Measurements from ENCODE around the gene ATXN7. TPM values are rescaled to one million over a fixed set of nuclear protein-coding genes. Genes with fewer than 3 reads are reported as not detected.

The ATXN7 gene
- total RNA-seq, 2 experiments from 2014 or later = 70.0 to 95.0 TPM

DNA sequence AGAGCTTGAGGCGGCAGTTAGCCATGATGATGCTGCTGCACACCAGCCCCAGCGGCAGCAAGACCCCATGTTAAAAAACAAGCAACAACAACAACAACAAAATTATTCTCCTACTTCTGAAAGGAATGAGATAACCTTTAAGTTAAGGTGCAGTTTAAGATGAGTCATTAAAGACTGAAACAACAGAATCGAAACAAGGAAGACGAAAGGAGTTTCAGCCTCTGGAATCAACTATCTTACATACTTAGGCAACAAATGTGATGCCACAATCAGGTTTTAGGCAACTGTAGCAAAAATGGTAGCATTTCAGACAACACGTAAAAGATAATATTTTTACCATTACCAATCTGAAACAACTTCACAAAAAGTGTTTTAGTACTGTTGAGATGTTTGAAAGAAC lies 36.3 kb downstream of the ATXN7 start:
- POLR2A ChIA-PET = no interaction called here
- peaks cover 45% of the 10 kb centered on the region for H3K36me3 Mint-ChIP-seq (ENCODE audit: low read depth)
- DNase-seq = no peak
- no peaks in the 10 kb centered on the region for H3K9me3 Mint-ChIP-seq
- no peak overlapping the region for H3K27ac Mint-ChIP-seq
- H3K4me1 Mint-ChIP-seq = peaks cover 28% of the 10 kb centered on the region
- no peaks in the 10 kb centered on the region for H3K27me3 Mint-ChIP-seq
- CTCF ChIA-PET = no interaction called here
- no peak overlapping the region for H3K4me3 Mint-ChIP-seq

DNA sequence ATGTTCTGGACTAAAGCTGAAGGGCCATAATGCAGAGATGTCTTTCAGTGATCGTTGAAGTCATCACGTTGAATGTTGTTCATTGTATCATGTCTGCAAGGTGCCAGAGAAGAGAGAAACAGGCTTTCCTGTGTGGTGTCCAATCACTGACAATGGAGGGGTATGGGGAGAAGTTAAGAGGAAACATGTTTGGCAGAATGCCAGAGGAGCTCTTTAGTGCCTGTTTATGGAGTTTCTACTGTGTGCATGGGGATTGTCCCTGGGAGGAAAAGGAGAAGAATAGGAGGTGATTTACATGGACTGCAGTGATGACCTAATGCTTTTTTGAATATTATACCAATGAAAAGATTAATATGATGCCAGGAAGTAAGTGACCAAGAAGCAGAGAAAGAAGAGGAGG lies 36.8 kb downstream of the ATXN7 start:
- Mint-ChIP-seq H3K36me3 (ENCODE audit: low read depth) (peaks cover 46% of the 10 kb centered on the region), H3K4me3 (no peak overlapping the region), H3K27me3 (no peaks in the 10 kb centered on the region), H3K27ac (no peak overlapping the region), H3K9me3 (no peaks in the 10 kb centered on the region), H3K4me1 (peaks cover 25% of the 10 kb centered on the region)
- ChIA-PET CTCF (no interaction called here), POLR2A (no interaction called here)
- no peak for DNase-seq

DNA sequence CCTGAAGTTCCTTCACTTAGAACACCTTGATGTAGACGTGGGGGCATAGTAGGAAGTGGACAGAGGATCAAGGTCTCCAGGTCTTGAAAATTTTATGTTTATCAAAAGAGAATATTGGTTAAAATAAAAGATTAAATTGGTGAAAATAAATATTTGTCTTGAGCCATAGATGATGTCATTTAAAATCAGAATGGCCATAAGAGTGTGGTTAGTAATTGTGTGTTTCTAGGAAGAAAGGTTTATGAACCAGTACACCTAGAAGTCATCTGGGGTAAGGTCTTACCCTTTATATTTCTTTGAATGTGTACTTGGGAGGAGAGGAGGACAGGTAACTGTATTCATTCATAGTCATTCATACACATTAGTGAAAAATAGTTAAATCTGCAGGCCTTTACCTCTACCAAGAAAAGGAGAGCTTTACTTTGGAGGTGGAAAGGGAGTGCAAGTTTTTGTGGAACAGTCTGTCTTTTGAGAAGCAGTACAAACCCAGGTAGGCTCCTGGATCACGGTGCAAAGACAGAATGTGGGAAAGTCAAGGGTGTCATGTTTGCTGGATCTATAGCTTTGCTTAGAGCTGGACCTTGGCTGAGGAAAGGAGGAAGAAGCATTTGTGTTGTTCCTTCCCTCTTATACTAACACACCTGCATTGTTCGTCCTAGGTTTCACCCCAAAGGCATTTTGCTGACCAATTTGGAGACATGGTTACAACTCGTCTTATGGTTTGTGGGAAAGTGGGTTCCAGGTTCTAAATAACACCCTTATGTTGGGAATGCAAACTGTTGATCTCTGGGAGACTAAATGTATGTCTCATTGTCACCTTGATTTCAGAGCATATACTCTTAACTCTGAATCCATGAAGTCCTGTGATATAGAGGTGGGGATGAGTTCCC lies 42.3 kb downstream of the ATXN7 start:
- DNase-seq = no peak
- peaks cover 27% of the 10 kb centered on the region for H3K36me3 Mint-ChIP-seq (ENCODE audit: low read depth)
- POLR2A ChIA-PET = no interaction called here
- no peaks in the 10 kb centered on the region for H3K27me3 Mint-ChIP-seq
- H3K4me3 Mint-ChIP-seq = no peak overlapping the region
- H3K27ac Mint-ChIP-seq = no peak overlapping the region
- CTCF ChIA-PET = no interaction called here
- no peaks in the 10 kb centered on the region for H3K9me3 Mint-ChIP-seq
- peaks cover 16% of the 10 kb centered on the region for H3K4me1 Mint-ChIP-seq

DNA sequence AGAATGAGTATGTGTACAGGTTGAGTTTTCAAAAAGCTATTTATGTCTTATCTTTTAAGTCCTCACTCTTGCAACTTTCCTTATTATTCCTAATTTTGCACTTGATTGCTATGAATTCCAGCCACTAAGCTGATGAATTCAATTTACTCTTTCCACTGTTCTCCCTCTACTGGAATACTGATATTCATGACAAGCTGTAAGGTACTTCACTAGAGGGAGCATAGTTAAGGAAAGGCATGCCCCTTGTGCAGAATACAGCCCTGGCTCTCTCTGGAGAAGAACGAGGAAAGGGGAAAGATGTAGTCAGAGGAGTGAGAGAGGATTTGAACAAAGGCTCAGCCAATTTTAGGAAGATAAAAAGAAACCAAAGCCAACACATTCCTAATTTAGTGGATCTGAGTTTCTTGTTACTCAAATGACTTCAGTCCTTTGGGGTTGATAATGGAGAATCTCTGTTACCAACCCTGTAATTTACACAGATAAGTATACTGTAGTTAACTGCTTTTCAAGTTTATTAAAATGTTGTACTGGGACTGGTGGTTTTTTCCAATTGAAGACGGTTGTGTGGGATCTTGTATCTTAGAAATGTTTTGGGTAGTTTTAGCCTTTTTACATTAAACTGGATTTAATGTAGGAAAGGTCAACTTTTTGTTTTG lies 44.5 kb downstream of the ATXN7 start:
- DNase-seq = no peak
- Mint-ChIP-seq H3K4me3 (no peak overlapping the region), H3K27me3 (no peaks in the 10 kb centered on the region), H3K4me1 (peaks cover 23% of the 10 kb centered on the region), H3K36me3 (ENCODE audit: low read depth) (peaks cover 17% of the 10 kb centered on the region), H3K27ac (no peak overlapping the region), H3K9me3 (no peaks in the 10 kb centered on the region)
- ChIA-PET POLR2A (no interaction called here), CTCF (no interaction called here)

DNA sequence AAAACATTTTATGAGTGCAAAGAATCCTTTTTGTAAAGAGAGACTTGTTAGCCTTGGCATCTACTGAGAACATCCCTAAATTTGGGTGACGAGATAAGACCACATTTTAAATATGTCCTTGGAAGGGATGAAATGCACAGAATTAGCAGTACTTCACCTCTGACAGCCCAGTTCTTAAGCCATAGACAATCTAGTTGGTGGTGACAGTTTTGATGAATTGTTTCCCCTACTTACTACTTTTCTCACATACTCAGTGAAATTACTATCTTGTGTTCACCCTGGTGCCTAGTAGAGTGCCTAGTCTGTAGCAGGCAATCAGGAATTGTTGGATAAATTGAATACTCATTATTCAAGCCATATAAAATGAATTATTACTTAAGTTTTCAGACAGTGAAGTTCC lies 45.1 kb downstream of the ATXN7 start:
- Mint-ChIP-seq H3K27ac (no peak overlapping the region), H3K27me3 (no peaks in the 10 kb centered on the region), H3K36me3 (ENCODE audit: low read depth) (peaks cover 17% of the 10 kb centered on the region), H3K4me3 (no peak overlapping the region), H3K4me1 (peaks cover 28% of the 10 kb centered on the region), H3K9me3 (no peaks in the 10 kb centered on the region)
- ChIA-PET POLR2A (no interaction called here), CTCF (no interaction called here)
- no peak for DNase-seq

DNA sequence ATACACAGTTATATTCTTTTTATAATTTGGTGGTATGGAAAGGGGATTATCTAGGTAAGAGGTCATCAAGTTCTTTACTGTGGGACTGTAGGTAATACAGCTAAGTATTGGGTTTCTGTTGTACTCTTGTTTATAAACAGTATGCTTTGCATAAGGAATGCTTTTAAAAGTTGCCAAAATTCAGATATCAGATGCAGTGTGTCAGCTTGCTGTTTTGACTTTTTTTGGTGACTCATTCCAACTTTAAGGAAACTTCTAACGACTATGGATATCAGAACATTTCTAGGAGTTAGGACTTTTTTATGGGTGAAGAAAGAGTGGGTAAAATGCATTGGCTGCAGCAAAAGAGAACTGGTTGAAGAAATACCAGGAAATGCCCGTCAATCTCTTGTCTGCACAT lies 45.8 kb downstream of the ATXN7 start:
- Mint-ChIP-seq H3K4me3 (no peak overlapping the region), H3K27me3 (no peaks in the 10 kb centered on the region), H3K9me3 (no peaks in the 10 kb centered on the region), H3K36me3 (ENCODE audit: low read depth) (peaks cover 22% of the 10 kb centered on the region), H3K4me1 (peaks cover 35% of the 10 kb centered on the region), H3K27ac (no peak overlapping the region)
- ChIA-PET POLR2A (no interaction called here), CTCF (no interaction called here)
- DNase-seq = no peak

DNA sequence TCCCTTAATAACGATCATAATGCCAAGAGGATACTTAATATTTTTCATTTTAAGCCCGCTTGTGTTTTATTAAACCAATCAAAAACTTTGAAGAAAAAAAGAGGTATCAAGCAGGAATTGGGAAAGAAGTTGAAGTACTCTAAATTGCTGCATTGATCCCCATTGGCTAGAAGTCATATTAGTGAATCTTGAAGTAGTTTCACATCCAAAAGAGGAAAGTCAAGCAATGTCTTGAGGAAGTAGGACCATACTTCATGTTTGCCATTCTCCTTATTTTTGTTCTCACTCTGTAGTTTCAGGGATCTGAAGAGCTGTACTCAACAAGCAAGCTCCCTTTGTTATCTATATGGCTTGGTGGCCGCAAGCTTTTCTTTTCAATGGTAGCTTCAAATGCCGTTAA lies 46.3 kb downstream of the ATXN7 start:
- ChIA-PET CTCF (no interaction called here), POLR2A (no interaction called here)
- Mint-ChIP-seq H3K4me3 (no peak overlapping the region), H3K9me3 (no peaks in the 10 kb centered on the region), H3K27me3 (no peaks in the 10 kb centered on the region), H3K36me3 (ENCODE audit: low read depth) (peaks cover 21% of the 10 kb centered on the region), H3K27ac (peak overlapping the region; percentile 50), H3K4me1 (peaks cover 41% of the 10 kb centered on the region)
- DNase-seq = no peak

DNA sequence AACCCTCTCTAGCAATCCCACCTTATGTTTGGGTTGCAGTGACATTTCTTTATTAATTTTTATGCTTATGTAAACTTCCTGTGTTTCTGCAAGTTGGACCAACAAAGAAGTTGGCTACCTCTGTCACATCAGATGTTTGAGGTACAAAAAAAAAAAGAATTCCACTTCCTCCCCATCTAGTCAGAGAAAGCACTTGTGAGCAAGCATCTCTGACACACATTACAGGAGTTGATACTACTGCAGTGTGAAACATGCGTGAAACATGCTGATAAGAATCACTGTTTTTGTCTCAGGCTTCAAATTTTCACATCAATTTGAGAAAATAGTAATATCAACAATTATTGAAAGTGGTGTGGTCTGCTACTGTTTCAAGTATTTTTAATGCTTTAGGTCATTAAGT lies 47.2 kb downstream of the ATXN7 start:
- Mint-ChIP-seq H3K27ac (peak overlapping the region; percentile 96), H3K27me3 (no peaks in the 10 kb centered on the region), H3K9me3 (no peaks in the 10 kb centered on the region), H3K36me3 (ENCODE audit: low read depth) (peaks cover 22% of the 10 kb centered on the region), H3K4me3 (peak overlapping the region; percentile 73), H3K4me1 (peaks cover 43% of the 10 kb centered on the region)
- DNase-seq = peak; percentile 27
- ChIA-PET CTCF (interaction anchor here (1.4 kb wide), 1 partner anchor 51 kb away, joined by 4 read pairs; no protein-coding TSS in a partner anchor), POLR2A (no interaction called here)

DNA sequence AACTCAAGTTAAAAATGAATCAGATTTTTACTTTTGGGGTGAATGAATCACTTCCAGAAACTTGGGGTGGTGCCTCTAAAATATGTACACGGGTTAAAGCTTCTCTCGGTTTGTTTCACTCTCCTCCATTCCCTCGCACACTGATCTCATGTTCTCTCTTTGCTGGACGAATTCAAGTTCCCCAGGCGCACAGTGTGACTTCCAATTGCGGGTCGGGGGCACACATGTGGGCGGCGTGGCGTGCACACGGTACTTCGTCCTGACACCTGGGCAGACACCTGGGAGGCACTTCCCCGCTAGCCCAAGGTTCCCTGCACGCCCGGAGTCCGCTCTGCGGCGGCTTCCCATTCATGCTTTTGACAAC lies 47.8 kb downstream of the ATXN7 start:
- DNase-seq = no peak

DNA sequence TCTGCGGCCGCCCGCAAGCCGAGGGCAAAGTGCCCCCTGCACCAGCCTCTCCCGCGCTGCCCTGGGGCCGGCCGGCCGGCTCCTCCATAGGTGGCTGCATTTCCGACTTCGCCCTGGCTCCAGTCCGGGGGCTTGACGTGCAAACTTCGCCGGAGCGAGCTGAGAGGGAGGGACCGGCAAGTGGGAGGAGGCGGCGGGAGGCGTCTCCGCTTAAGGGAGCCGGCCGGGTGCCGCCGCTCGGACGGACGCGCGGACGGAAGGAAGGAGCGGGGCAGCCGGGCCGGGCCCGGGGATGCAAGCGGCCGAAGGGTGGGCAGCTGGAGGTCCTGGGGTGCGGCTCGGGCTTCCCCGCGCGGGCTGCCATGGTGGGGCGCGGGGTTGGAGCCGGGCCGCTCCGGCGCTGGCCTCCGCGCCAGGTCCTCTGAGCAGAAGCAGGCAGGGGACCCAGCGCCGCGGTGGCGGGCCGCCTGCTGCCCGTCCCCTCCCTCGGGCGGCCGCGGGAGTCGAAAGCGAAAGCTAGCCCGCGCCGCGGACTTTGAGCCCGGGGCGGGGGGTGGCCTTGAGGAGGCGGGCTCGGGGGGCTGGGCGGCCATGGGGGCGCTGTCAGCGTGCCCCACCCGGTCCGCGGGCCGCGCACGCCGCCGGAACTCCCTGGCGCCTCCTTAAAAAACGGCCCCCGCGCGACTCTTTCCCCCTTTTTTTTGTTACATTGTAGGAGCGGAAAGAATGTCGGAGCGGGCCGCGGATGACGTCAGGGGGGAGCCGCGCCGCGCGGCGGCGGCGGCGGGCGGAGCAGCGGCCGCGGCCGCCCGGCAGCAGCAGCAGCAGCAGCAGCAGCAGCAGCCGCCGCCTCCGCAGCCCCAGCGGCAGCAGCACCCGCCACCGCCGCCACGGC lies 48.5 kb downstream of the ATXN7 start, which contains the start of gene SCAANT1:
TSS of gene SCAANT1 (minus strand) at position 511 of the 895 bp plus-strand sequence.
- ChIA-PET POLR2A (interaction anchor here (0.9 kb wide), 2 partner anchors 21 to 39 kb away, joined by 3 read pairs; no protein-coding TSS in a partner anchor), CTCF (interaction anchor here (1.4 kb wide), 2 partner anchors 27 to 50 kb away, joined by 3 to 4 read pairs; no protein-coding TSS in a partner anchor)
- Mint-ChIP-seq H3K27ac (peak within 1 kb of the TSS; percentile 96), H3K4me3 (peak within 1 kb of the TSS; percentile 89), H3K27me3 (no peaks in the 10 kb centered on the region), H3K4me1 (peaks cover 48% of the 10 kb centered on the region), H3K36me3 (ENCODE audit: low read depth) (peaks cover 30% of the 10 kb centered on the region), H3K9me3 (no peaks in the 10 kb centered on the region)
- DNase-seq = peak; percentile 79

More for the DNA sequence above, 47.8 kb downstream of the ATXN7 start:
- peaks cover 25% of the 10 kb centered on the region for H3K36me3 Mint-ChIP-seq (ENCODE audit: low read depth)
- peak overlapping the region; percentile 96 for H3K27ac Mint-ChIP-seq
- no peaks in the 10 kb centered on the region for H3K27me3 Mint-ChIP-seq
- H3K9me3 Mint-ChIP-seq = no peaks in the 10 kb centered on the region
- peak overlapping the region; percentile 73 for H3K4me3 Mint-ChIP-seq
- CTCF ChIA-PET = interaction anchor here (1.4 kb wide), 2 partner anchors 26 to 50 kb away, joined by 3 to 4 read pairs; no protein-coding TSS in a partner anchor
- POLR2A ChIA-PET = interaction anchor here (0.9 kb wide), 1 partner anchor 40 kb away, joined by 3 read pairs; no protein-coding TSS in a partner anchor
- peaks cover 46% of the 10 kb centered on the region for H3K4me1 Mint-ChIP-seq

DNA sequence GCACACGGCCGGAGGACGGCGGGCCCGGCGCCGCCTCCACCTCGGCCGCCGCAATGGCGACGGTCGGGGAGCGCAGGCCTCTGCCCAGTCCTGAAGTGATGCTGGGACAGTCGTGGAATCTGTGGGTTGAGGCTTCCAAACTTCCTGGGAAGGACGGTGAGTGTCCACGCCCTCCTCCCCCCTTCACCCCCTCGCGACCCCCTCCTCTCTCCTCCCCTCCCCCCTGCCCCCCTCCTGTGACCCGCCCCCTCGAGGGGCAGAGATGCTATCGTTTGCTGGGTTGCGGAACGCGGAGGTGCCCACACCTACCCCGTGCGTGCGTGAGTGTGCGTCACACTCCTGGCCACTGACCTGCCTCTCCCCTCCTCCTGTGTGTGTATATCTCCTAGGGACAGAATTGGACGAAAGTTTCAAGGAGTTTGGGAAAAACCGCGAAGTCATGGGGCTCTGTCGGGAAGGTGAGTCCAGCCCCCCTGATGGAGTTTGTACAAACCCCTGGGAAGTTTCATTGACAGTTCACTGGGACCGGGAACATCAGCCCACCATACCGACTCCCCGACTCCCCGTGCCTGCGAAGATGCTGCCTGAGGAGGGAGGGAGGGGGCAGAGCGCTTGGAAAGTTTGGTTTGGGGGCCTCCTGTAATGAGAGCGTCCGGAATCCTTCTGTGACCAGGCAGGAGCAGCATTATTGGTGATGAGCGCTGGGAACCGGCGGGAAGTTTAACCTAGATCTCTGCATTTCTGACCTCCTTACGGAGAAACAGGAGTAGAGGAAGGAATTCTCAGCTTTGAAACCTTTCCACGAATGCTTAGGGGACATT lies 49.3 kb downstream of the ATXN7 start:
- Mint-ChIP-seq H3K4me3 (peak overlapping the region; percentile 89), H3K9me3 (no peaks in the 10 kb centered on the region), H3K36me3 (ENCODE audit: low read depth) (peaks cover 38% of the 10 kb centered on the region), H3K27me3 (no peaks in the 10 kb centered on the region), H3K27ac (peak overlapping the region; percentile 96), H3K4me1 (peaks cover 54% of the 10 kb centered on the region)
- peak; percentile 52 for DNase-seq
- CTCF ChIA-PET = interaction anchor here (1.4 kb wide), 1 partner anchor 28 kb away, joined by 3 read pairs; no protein-coding TSS in a partner anchor
- POLR2A ChIA-PET = interaction anchor here (0.9 kb wide), 1 partner anchor 20 kb away, joined by 3 read pairs; no protein-coding TSS in a partner anchor

DNA sequence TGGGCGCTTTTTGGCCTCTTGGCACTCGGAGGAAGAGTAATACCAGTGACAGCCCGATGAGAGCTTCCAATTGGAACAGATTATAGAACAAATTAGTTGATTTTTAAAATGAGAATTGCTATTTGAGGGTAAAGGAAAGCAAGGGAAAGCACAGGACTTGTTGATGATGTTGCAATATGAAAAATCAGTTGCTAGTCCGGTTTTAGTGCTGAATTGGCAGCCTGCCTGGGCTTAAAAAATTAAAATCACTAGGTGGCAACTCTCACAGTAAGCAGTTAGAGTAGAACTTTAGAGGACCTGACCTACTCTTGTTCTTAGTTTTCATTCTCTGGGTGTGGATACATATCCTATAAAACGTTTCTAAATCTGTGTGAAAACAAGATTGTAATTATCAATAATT lies 50.6 kb downstream of the ATXN7 start:
- H3K4me3 Mint-ChIP-seq = peak overlapping the region; percentile 89
- ChIA-PET CTCF (no interaction called here), POLR2A (no interaction called here)
- no peaks in the 10 kb centered on the region for H3K9me3 Mint-ChIP-seq
- peaks cover 57% of the 10 kb centered on the region for H3K4me1 Mint-ChIP-seq
- peaks cover 51% of the 10 kb centered on the region for H3K36me3 Mint-ChIP-seq (ENCODE audit: low read depth)
- DNase-seq = no peak
- no peaks in the 10 kb centered on the region for H3K27me3 Mint-ChIP-seq
- H3K27ac Mint-ChIP-seq = peak overlapping the region; percentile 31
